ENCODE results near the gene FHOD3.

FHOD3 gene

GRCh38 chr18:36676629-36677028, 379.1 kb downstream of the FHOD3 start:
- no peak for DNase-seq

DNA sequence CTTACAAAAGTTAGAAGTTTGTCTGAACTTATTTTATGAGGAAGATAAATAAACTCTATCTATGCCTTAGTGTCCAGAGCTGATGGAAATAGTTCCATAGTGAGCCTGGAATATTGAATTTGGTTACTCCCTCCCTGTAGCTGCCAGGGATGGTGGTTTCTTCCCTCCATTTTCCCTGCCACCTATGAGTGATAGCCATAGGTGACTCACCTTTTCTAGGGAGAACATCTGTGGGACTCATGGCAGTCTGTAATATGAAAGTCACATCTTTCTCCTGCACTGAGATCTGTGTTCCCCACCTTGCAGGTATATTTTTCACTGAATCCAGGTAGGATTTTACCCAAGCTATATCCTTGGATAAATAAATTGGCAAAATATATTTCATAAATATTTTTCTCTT, 382.5 kb downstream of the FHOD3 start:
- no peak for DNase-seq

DNA sequence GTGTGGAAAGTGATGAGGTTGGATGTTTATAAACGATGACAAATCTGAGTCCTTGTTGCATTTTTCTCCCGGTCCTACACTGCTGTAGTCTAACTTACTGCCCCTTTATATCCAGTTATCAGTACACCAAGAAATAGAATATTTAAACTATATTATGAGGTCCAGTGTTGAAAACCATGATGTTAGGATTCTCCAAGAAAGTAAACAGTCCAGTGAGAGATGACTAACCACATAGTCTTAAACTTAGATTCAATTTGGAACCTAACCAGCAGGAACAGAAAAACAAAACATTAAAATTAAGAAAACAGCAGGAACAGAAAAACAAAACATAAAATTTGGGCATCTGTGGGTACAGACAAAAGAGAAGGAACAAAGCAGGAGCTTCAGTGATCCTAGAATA, 388.1 kb downstream of the FHOD3 start:
- no peak for DNase-seq

DNA sequence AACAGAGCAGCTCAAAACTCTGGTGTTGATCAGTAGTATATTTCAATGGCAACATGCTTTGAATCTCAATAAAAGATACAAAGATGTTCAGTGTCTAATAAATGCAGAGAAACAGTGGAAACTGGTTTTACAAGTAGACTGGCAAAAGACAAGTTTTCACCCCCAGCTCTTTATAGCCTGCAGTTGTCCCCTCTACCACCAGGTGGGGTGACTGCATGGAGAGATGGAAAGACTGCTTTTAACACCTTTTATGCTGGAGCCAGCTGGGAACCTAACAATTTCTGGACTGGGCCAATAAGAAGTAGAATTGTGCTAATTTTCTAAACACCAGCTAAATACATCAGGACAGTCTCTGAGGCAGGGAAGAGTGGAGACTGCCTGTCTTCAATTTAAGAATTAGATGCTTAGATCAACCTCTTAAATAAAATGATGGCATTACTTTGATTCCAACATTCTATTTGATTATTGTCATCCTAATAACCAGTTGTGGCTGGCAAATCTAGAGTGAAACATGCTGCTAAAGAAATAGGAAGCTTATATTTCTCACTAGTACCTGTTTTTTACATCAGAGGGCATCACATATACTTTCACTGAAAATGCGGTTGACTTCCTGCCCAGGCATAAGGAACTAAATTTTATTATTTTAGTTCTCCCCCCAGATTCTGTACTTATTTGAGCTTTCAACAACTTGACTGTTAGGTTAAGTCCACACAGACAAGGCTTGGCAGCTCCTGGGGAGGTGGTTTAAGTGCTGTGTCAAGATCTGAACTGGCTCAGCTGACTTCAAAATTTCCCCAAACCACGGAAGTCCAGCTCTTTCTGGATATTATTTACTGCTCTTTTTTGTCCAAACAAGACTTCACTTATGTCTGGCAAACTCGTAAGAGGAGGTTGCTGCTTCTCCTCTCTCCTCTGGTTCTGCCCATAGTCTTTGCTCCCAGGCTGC, 390.8 kb downstream of the FHOD3 start:
- DNase-seq: peak; percentile 10

DNA sequence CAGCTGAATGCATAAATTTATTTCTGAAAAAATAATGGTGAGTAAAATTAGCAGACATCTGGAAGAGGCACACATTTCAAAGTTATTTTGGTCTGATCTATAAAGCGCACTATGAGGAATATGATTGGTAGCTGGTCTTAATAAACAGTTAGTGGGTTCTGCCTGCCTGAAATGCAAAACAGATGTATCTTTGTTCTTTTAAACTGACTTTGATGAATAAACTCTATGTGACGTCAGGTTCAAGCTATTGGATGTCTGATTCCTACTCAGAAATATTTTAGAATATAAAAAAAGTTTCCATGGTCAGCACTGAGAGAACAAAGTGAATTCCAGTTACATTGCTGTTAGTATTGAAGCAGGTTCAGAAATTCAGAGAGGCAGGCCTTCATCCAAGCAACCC, 394.9 kb downstream of the FHOD3 start:
- DNase-seq: no peak

DNA sequence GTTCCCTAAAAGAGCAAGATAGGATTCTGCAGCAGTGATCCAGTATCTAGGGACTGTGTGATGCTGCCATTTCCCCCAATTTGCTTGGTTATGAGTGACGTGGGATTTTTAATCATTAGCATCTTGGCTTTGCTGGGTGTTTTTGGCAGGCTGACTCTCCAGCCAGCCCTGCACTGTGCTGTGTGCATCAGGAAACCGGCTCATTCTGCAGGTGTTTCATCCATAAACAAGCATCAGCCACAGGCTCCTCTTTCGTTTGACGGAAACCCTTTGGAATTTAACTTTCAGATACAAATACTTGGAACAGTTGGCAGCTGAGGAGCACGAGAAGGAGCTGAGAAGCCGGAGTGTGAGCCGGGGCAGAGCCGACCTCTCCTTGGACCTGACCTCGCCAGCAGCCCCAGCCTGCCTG, 395.4 kb downstream of the FHOD3 start:
- no peak for DNase-seq

GRCh38 chr18:36693931-36694620, 396.6 kb downstream of the FHOD3 start:
- no peak for DNase-seq

DNA sequence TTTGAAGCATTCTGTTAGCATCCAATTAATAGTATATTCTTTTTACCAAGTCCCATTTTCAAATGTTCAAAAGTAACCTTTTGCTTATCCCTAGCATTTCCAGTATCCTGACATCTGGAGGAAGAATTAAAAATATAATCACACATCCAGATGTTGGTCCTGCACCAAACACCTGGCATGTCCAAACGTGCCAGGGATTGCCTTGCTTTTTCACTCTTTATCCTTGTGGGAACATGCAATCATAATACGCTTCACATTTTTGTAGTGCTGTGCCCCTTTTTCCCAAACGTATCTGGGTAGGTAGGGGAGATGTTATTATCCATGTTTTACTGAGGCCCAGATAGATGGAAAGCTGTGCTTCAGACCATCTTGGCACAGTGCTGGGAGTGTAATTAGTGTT, 398.3 kb downstream of the FHOD3 start:
- DNase-seq: no peak

- no peak for DNase-seq
These were observed 400.4 kb downstream of the FHOD3 start for GRCh38 chr18:36697905-36698304.

DNA sequence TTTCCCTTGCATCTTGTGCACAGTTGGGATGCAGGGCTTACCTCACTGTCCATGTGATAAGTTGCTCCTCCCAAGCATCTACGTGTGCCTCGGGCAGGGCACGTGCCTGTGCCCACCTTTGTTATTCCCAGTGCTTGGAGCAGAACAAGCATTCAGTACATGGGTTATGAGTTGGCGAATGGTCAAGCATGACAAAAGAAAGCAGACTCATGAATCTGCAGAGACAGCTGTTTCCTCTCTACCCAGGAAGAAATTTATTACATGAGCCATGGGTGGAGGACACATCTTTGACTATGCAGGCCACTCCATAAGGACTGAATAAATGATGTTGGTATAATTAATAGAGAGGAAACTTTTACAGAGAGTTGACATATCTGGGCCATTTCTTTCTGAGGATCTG, 403.4 kb downstream of the FHOD3 start:
- no peak for DNase-seq

DNA sequence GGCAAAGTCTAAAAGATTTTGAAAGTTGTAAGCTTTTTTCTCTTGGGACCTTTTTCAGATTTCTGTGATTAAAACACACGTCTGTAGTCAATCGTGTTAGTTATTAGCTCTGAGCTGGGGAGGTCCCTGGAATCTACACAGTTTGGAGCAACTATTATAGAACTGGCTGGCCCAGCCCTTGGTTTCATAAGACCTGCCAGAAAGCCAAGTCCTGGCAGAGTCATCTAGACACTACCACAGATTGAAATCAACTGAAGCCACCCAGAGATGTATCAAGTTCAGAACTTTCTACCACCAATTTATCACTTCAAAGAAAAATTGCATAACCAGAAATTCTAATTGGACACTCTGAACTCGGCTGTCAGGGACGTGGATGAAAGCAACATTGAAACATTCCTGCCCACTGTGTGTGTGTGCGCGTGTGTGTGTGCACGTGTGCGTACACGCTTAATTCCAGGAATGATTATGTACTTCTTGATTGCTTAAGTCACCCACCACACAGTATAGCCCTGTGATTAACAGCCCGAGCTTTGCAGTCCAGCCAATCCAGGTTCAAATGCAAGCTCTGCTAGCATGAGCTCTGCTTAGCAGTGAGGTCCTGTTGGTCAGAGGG, 405.0 kb downstream of the FHOD3 start:
- no peak for DNase-seq

- no peak for DNase-seq
These were observed 406.6 kb downstream of the FHOD3 start for GRCh38 chr18:36704156-36704555.

DNA sequence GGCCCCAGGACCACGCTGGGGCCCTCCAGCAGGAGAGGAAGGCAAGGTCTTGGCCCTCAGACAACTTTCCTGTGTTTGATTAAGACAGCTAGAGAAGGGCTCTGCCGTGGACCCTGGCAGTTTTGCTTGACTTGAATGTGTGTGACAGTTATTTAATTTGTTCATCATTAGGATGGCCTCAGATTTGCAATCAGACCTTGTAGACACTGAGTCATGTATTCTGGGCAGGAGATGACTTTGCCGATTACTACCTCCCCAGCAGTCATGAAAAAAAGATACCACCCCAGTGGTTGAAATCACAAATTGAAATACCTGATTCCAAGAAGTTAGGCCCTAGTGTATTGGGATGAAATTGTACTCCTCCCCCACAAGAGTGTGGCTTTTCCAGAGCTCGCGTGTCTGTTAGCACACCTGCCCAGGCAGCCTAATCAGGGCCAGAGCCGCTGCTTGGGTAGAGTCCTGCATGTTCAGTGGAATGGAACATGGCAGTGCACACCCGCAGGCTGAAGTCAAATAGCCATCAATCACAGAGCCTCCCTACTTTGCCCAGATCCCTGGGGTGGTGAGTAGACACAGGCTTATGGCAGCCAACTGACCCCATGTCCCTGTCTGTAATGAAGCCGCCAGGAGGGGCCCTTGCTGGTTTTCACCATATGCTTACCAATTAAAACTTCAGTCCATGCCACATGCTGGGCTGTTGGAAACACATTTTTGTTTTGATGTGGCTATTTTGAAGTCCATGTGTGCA, 408.8 kb downstream of the FHOD3 start:
- DNase-seq: no peak

GRCh38 chr18:36708366-36708765, 410.9 kb downstream of the FHOD3 start:
- no peak for DNase-seq

GRCh38 chr18:36709315-36709714, 411.8 kb downstream of the FHOD3 start:
- no peak for DNase-seq

DNA sequence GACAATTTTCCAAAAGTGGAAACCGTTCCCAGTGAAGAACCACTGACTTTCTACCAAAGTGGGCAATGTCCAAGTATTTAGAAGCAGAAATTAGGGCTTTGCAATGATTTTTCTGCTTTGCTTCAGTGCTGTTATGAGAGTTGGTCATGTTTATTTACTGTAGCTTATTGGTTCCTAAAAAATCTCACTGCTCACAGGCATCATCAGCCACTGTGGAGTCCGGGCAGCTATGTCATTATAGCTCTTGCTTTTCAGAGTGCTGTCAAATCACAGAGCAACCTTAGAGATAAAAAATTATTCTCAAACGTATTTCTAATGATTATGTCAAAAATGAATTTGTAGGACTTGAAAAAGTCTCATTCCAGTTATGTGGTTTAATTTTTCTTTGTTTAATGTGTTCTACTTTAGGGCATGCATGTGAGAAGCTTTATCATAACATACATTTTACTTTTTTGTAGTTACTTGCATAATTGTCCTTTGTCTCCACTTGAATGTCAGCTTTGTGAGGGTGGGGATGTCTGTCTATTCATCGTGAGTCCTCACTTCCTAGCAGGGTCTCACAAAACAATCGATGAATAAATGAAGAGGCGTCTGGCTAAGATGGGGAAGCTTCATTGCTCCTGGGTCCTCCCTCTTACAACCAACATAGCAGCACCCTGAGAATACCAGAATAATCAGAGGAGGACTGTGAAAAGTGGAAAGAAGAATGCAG, 413.7 kb downstream of the FHOD3 start:
- DNase-seq: no peak

DNA sequence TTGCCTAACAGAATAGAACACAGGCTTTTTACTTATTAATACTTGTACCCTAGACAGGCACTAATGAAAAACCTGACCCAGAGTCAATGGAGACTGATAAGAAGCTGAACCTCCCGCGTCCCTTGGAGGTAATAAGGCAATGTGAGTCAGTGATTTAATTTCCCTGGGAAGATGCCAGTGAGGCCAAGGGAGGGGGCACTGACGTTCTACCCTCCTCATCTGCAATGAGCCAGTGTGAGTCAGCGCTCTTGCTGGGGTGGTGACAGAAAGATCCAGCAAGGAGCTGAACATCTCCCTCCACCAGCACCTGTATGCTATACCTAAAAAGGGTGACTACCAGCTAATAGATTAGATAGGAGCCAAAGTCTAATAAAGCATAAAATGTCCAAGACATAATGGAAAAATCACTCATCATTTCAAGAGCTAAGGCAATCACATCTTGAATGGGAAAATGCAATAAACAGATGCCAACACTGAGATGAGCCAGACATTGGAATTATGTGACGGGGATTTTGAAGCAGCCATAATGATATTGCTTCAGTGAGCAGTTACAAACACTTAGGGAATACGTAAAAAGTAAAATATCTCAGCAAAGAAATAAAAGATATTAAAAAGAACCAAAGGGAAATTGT, 414.4 kb downstream of the FHOD3 start:
- no peak for DNase-seq

- no peak for DNase-seq
These were observed 417.0 kb downstream of the FHOD3 start for GRCh38 chr18:36714476-36714875.

GRCh38 chr18:36717422-36718110, 420.1 kb downstream of the FHOD3 start:
- no peak for DNase-seq

DNA sequence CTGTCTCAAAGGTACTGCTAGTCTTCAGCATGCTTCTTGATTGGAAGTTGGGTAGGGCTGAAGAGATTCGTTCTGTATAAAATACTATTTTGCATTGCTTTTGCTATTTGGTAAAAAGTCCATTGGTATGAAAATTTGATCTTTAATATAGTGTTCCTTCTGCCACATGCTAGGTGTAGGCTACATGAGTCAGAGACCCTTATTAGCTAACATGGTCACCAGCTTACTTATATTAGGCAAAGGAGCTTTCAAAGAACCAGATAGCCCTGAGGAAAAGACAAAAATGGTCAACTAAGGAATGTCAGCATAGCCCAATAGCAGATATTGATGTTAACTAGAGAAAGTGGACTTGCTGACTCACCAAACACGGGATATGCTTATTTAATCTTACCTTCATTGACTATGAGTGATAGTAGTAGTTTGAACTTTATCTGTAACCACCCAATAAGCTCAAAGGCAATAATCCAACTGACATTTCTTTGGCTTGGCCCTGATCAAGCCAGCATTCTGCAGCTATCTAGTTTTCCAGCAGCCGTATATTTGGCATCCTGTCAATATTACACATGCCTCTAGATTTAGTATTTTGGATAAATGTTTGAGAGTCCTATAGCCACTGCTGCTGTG, 421.3 kb downstream of the FHOD3 start:
- no peak for DNase-seq

DNA sequence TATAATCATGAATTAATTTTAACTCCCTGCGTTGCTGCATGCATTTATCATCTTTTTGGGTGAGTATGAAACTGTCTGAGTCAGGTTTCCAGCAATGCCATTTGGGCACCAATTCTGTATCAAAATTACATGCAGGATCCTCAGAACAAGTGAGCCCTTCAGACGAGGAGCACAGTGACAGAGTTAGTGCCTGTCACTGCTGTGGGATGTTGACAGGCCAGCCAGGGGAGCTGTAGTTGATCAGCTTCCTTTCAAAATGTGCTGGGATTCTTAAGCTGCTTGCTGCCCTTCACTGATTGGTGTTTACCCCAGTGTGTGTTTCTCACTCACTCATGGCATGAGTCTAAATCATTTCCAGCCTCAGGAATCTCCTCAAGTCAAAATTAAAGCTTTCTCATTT, 422.1 kb downstream of the FHOD3 start:
- DNase-seq: no peak

All from effector CD4-positive, alpha-beta T cell (primary cell).